HG02852 (cell line): Measurements from ENCODE around the gene FAM186B.
"Not testable (repeated sequence)": the region's sequence is repeated elsewhere in the genome, so short reads cannot be mapped to it uniquely, and the experiment has no call there.

Experiments
- ATAC-seq: cut with Tn5 transposase; IDR thresholded peaks from one replicate; pipeline ENCODE4 v1.9.1; 2021; ENCODE audit warnings: mild to moderate bottlenecking, moderate library complexity; ENCODE audit not compliant: unreplicated experiment

FAM186B gene

GRCh38 chr12:49605539-49605938 is at the start of gene FAM186B:
Gene FAM186B, minus strand, starts transcription at chr12:49605639. Its CDS starts 162 bp downstream, at chr12:49605477.
- ATAC-seq, result not testable (repeated sequence)

- ATAC-seq, result no peak
Measured at GRCh38 chr12:49654715-49655114, 49.3 kb upstream of the FAM186B start.

- no peak for ATAC-seq
Measured at GRCh38 chr12:49652921-49653520, 47.6 kb upstream of the FAM186B start.

- no peak for ATAC-seq
Measured at GRCh38 chr12:49651855-49652254, 46.4 kb upstream of the FAM186B start.

- no peak for ATAC-seq
Measured at GRCh38 chr12:49649892-49650291, 44.5 kb upstream of the FAM186B start.

GRCh38 chr12:49649445-49649844 is 44.0 kb upstream of the FAM186B start:
- ATAC-seq, result no peak

- ATAC-seq, result no peak
Measured at GRCh38 chr12:49648712-49649003, 43.2 kb upstream of the FAM186B start.

- ATAC-seq, result no peak
Measured at GRCh38 chr12:49647827-49648711, 42.6 kb upstream of the FAM186B start.

GRCh38 chr12:49646871-49647654 is 41.6 kb upstream of the FAM186B start:
- no peak for ATAC-seq

- no peak for ATAC-seq
Measured at GRCh38 chr12:49646331-49646830, 40.9 kb upstream of the FAM186B start.

GRCh38 chr12:49645146-49646039 is 40.0 kb upstream of the FAM186B start:
- ATAC-seq, result no peak

GRCh38 chr12:49644620-49644994 is 39.2 kb upstream of the FAM186B start:
- ATAC-seq, result no peak

GRCh38 chr12:49643961-49644619 is 38.7 kb upstream of the FAM186B start:
- ATAC-seq, result no peak

- ATAC-seq, result no peak
Measured at GRCh38 chr12:49643135-49643534, 37.7 kb upstream of the FAM186B start.

GRCh38 chr12:49642370-49642802 is 36.9 kb upstream of the FAM186B start:
- ATAC-seq, result no peak

GRCh38 chr12:49641748-49642369 is 36.4 kb upstream of the FAM186B start:
- no peak for ATAC-seq

- ATAC-seq, result peak; percentile 55
Measured at GRCh38 chr12:49636979-49637755, 31.7 kb upstream of the FAM186B start.

- no peak for ATAC-seq
Measured at GRCh38 chr12:49636574-49636973, 31.1 kb upstream of the FAM186B start.

GRCh38 chr12:49635656-49636055 is 30.2 kb upstream of the FAM186B start:
- no peak for ATAC-seq
